GM12878 (cell line): ENCODE results near the gene TNPO2.
A peak's percentile ranks its signal among the peaks of the same experiment; 100 is the strongest.

ENCODE experiments used
- CTCF ChIP-seq, 3 experiments: IDR thresholded peaks in 2 of 3; conservative IDR thresholded peaks in 1 of 3; 2 replicates each; pipeline ENCODE4 v1.5.1; 2011; ENCODE audit warnings: low read depth in 3 of 3, low read length in 3 of 3, mild to moderate bottlenecking in 3 of 3, control low read depth in 2 of 3, moderate library complexity in 2 of 3, inconsistent platforms in 1 of 3, mixed read lengths in 1 of 3; ENCODE audit not compliant: control insufficient read depth in 2 of 3, insufficient read depth in 1 of 3; ENCODE audit errors: extremely low read depth in 1 of 3
- POLR2AphosphoS5 ChIP-seq: IDR thresholded peaks from 2 replicates; pipeline ENCODE4 v1.6.1; 2011; ENCODE audit warnings: mild to moderate bottlenecking, low read length, inconsistent platforms

- peak; percentile 77 for TF ChIP-seq POLR2AphosphoS5
- TF ChIP-seq CTCF (IDR thresholded peaks at IDR 0.05 in 2 of 3, conservative IDR thresholded peaks at IDR 0.05 in 1 of 3; ENCODE audit: control insufficient read depth in 2 of 3, extremely low read depth in 1 of 3, insufficient read depth in 1 of 3, low read depth in 3 of 3, low read length in 3 of 3), result no peak
Observed at GRCh38 chr19:12736995-12737834, 13.5 kb upstream of the TNPO2 start, which contains the start of gene GET3.
